HepG2 (cell line): ENCODE measurements around the gene COL4A6. TPM values are rescaled to one million over a fixed set of nuclear protein-coding genes. Genes with fewer than 3 reads are reported as not detected.

Experiments used
- HMGA1 ChIP-seq: sonication (generic); formaldehyde crosslinking; conservative IDR thresholded peaks from 2 replicates; pipeline ENCODE4 v1.4.0; 2020; ENCODE audit warnings: missing genetic modification reagents
- SOX6 ChIP-seq, 2 experiments: fragments of 450-650 bp in 1 of 2; sonication (generic) in 1 of 2; formaldehyde crosslinking in 1 of 2; IDR thresholded peaks; 2 replicates each; pipeline versions ENCODE4 v1.4.0 to v1.6.1; 2017 to 2020; ENCODE audit warnings: antibody characterized with exemption in 1 of 2, mild to moderate bottlenecking in 1 of 2, missing genetic modification reagents in 1 of 2
- ZBTB40 ChIP-seq, 2 experiments: fragments of 450-650 bp in 1 of 2; sonication (generic) in 1 of 2; formaldehyde crosslinking in 1 of 2; IDR thresholded peaks; 2 replicates each; pipeline versions ENCODE4 v1.6.1 to v1.8.0; 2016 to 2022; ENCODE audit warnings: antibody characterized with exemption in 1 of 2, mild to moderate bottlenecking in 1 of 2, missing genetic modification reagents in 1 of 2
- ZFYVE20 ChIP-seq: sonication (generic); formaldehyde crosslinking; IDR thresholded peaks from 2 replicates; pipeline ENCODE4 v1.8.0; 2023; ENCODE audit warnings: low read depth, mild to moderate bottlenecking, moderate library complexity, missing genetic modification reagents, borderline replicate concordance
- ZNF136 ChIP-seq: sonication (generic); formaldehyde crosslinking; IDR thresholded peaks from 2 replicates; pipeline ENCODE4 v1.8.1; 2022; ENCODE audit warnings: low read depth, mild to moderate bottlenecking, moderate library complexity, missing genetic modification reagents
- ZSCAN25 ChIP-seq: sonication (generic); formaldehyde crosslinking; IDR thresholded peaks from 2 replicates; pipeline ENCODE4 v1.8.0; 2022; ENCODE audit warnings: mild to moderate bottlenecking, missing genetic modification reagents
- polyA plus RNA-seq, 8 experiments: library from polyadenylated mRNA; depleted of rRNA in 3 of 8; stranded (reverse) in 7 of 8; unstranded in 1 of 8; fragments of >200 nt; fragmentation: Illumina TruSeq in 4 of 8; extraction: Trizol in 4 of 8; gene quantifications; 2 replicates each; pipeline versions ENCODE4 v1.2.1 to v1.2.3, GENCODE V29; 2011 to 2016; ENCODE audit warnings: low read depth in 4 of 8, missing spikeins in 1 of 8, mixed read lengths in 1 of 8; ENCODE audit not compliant: insufficient read depth in 1 of 8
- total RNA-seq, 5 experiments: library from RNA; depleted of rRNA; stranded (reverse); fragments of >200 nt; fragmentation: Illumina TruSeq; extraction: Trizol; gene quantifications; 2 replicates each; pipeline ENCODE4 v1.2.3, GENCODE V29; 2016; ENCODE audit warnings: low read depth in 1 of 5

The COL4A6 gene
- total and polyA plus RNA-seq, 2 of the 13 experiments (the other 11 are each of a cell fraction or from before 2014, with no cell fraction given) = 4.5 to 8.2 TPM

- TF ChIP-seq ZBTB40 (IDR thresholded peaks at IDR 0.05) = peak; percentile 72
- TF ChIP-seq ZBTB40 (CRISPR knock-in tag; IDR thresholded peaks at IDR 0.05) = peak; percentile 97
- no peak for TF ChIP-seq HMGA1
- no peak for TF ChIP-seq ZNF136 (CRISPR knock-in tag)
- no peak for TF ChIP-seq ZSCAN25 (CRISPR knock-in tag)
- no peak for TF ChIP-seq SOX6 (IDR thresholded peaks at IDR 0.05)
- peak; percentile 49; the same call in 1 of the 2 replicates for TF ChIP-seq SOX6 (CRISPR knock-in tag; IDR thresholded peaks at IDR 0.05)
- no peak for TF ChIP-seq ZFYVE20 (CRISPR knock-in tag)
Measured at GRCh38 chrX:108246304-108246954, 191.8 kb downstream of the COL4A6 start (continued).
